CD4-positive, alpha-beta T cell treated with Interleukin-15 for 1 hour (primary cell): Measurements from ENCODE around the gene MFNG.

ENCODE experiments used
- DNase-seq: peaks from one replicate; pipeline ENCODE4 v3.0.0-alpha.2; 2020

Gene MFNG

DNA sequence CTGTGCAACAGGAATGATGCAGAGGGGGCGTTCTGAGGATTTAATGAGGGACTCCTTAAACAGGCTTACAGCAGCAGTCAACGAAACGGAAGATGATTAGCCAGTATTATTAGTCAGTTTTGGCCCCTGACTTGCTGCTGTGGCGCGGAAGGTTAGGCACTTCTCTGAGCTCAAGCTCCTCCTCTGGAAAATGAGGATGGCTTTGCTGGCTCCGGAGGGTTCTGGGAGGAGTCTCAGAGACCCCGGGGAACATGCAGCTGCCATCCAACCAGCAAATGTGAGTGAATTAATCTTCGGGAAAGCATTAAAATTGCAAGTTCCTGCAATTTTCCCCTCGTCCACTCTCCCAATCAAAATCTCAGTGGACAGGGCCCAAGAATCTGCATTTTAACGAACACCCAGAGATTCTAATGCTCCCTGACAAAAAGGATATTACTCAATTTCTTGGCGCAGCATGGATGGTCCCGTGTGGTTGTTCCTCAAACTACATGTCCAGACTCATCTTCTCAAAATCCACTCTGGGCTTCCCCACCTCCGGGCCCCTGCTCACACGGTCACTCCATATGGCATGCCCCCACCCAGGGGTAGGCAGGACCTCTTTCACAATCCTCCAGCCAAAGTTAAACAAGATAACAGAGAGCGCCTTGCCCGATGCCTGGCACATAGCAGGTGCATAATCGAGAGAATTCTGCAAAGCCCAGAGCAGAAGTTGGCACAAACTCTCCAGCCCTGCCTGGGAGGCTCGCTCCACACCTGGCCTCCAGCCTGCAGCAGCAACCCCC lies 65.3 kb downstream of the MFNG start:
- no peak for DNase-seq

DNA sequence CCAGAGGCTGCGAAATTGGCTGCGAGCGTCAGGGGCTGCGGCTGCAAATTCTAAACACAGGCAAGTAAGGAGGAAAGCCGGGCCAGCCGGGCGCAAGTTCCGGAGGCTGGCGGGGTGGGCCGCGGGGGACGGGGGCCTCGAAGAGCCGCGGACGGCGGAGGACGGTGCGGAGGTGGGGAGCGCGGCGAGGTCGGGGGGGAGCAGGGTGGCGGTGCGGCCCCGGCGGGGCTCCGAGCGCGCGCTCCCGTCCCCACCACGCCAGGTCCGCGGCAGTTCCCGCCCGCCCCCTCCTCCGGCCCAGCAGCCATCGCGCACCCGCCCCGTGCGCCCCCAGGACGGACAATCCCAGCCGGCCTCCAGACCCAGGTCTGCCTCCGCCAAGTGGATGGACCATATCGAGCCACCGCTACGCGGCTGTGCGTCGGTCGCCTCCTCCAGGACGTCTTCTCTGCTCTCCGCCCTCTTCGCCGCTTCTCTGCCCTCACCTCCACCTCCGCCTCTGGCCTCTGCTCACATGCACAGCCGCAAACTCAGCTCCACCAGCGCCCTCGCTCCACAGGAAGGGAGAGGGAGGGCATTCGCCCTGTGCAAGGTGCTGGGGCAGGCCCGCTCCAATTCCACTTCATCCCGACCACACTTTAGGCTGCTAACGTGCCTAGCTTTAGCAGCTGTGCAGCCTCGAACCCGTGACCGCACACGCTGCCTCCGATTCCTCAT lies 66.1 kb downstream of the MFNG start:
- no peak for DNase-seq

GRCh38 chr22:37419370-37419968 lies 66.7 kb downstream of the MFNG start:
- DNase-seq, result no peak
